D721Med (cell line): ENCODE data around the gene FREY1.
"Not testable (repeated sequence)": the region's sequence is repeated elsewhere in the genome, so short reads cannot be mapped to it uniquely, and the experiment has no call there.

Experiments used
- DNase-seq: peaks from one replicate; pipeline ENCODE4 v3.0.0; 2011; ENCODE audit warnings: low spot score; ENCODE audit not compliant: insufficient read length
- FAIRE-seq: peaks from 2 replicates; lab custom pipeline; 2011; peaks lifted over from hg19 to GRCh38; lab: Jason Lieb, UNC
- CTCF ChIP-seq: IDR thresholded peaks from 2 replicates; pipeline ENCODE4 v1.5.1; 2012; ENCODE audit warnings: mild to moderate bottlenecking, control low read depth; ENCODE audit not compliant: insufficient read depth; ENCODE audit errors: missing control alignments

The FREY1 gene

GRCh38 chr11:45913942-45914635 lies 7.0 kb upstream of the FREY1 start:
- DNase-seq (no peak), FAIRE-seq (no peak)
- TF ChIP-seq CTCF, result no peak

- no peak for TF ChIP-seq CTCF
- FAIRE-seq, result no peak
- DNase-seq, result no peak
Observed at GRCh38 chr11:45913514-45913913, 6.4 kb upstream of the FREY1 start.

- DNase-seq, result no peak
- no peak for TF ChIP-seq CTCF
- FAIRE-seq, result no peak
Observed at GRCh38 chr11:45910623-45911022, 3.6 kb upstream of the FREY1 start.

GRCh38 chr11:45909594-45910475 lies 2.8 kb upstream of the FREY1 start:
- FAIRE-seq (no peak), DNase-seq (no peak)
- no peak for TF ChIP-seq CTCF

GRCh38 chr11:45907911-45908370 lies 870 bp upstream of the FREY1 start:
- DNase-seq (no peak), FAIRE-seq (no peak)
- TF ChIP-seq CTCF, result no peak

- FAIRE-seq, result no peak
- TF ChIP-seq CTCF, result no peak
- DNase-seq, result no peak
Observed at GRCh38 chr11:45906096-45906682, 882 bp downstream of the FREY1 start.

- not testable (repeated sequence) for DNase-seq, FAIRE-seq
Observed at GRCh38 chr11:45905576-45905975, 1.5 kb downstream of the FREY1 start.
